HG03442 (cell line): Measurements from ENCODE around the gene COA5.

Source experiments
- ATAC-seq: cut with Tn5 transposase; IDR thresholded peaks from one replicate; pipeline ENCODE4 v1.9.1; 2021; ENCODE audit warnings: mild to moderate bottlenecking, moderate library complexity; ENCODE audit not compliant: unreplicated experiment

COA5 gene

GRCh38 chr2:98608116-98608961 lies at the start of gene COA5, which contains the start of gene UNC50:
Gene COA5 (minus strand): TSS chr2:98608512. CDS start chr2:98608405, 107 bp downstream.
Gene UNC50 (plus strand): TSS chr2:98608589. CDS start chr2:98609760, 1,171 bp downstream.
- ATAC-seq, result peak; percentile 88

GRCh38 chr2:98656800-98657199 lies 48.5 kb upstream of the COA5 start:
- ATAC-seq, result no peak

GRCh38 chr2:98654699-98655495 lies 46.6 kb upstream of the COA5 start:
- no peak for ATAC-seq

GRCh38 chr2:98650998-98651397 lies 42.7 kb upstream of the COA5 start:
- ATAC-seq, result no peak

GRCh38 chr2:98649992-98650375 lies 41.7 kb upstream of the COA5 start:
- no peak for ATAC-seq

GRCh38 chr2:98649135-98649991 lies 41.1 kb upstream of the COA5 start:
- peak; percentile 41 for ATAC-seq

GRCh38 chr2:98648451-98648850 lies 40.1 kb upstream of the COA5 start:
- ATAC-seq, result no peak

GRCh38 chr2:98647636-98648035 lies 39.3 kb upstream of the COA5 start:
- no peak for ATAC-seq

- no peak for ATAC-seq
These were observed 35.3 kb upstream of the COA5 start for GRCh38 chr2:98643496-98644100.

GRCh38 chr2:98637401-98638147 lies 29.3 kb upstream of the COA5 start:
- peak; percentile 77 for ATAC-seq

- no peak for ATAC-seq
These were observed 26.2 kb upstream of the COA5 start for GRCh38 chr2:98634406-98635092.

GRCh38 chr2:98632351-98632750 lies 24.0 kb upstream of the COA5 start:
- no peak for ATAC-seq

GRCh38 chr2:98623657-98624056 lies 15.3 kb upstream of the COA5 start:
- no peak for ATAC-seq

- ATAC-seq, result no peak
These were observed 8.8 kb upstream of the COA5 start for GRCh38 chr2:98617149-98617548.

- ATAC-seq, result no peak
These were observed 7.2 kb upstream of the COA5 start for GRCh38 chr2:98615481-98615880.

GRCh38 chr2:98614024-98614739 lies 5.9 kb upstream of the COA5 start:
- ATAC-seq, result no peak

GRCh38 chr2:98608962-98609604 lies 771 bp upstream of the COA5 start:
- no peak for ATAC-seq

GRCh38 chr2:98607741-98608115 lies 584 bp downstream of the COA5 start:
- ATAC-seq, result no peak
